Transverse colon (tissue), 4 donors: ENCODE data around the gene TUT4.

Source experiments
- POLR2A ChIP-seq: fragments of 450-650 bp; IDR thresholded peaks from one replicate; pipeline ENCODE4 v1.6.1; 2016; ENCODE audit warnings: antibody characterized with exemption, mild to moderate bottlenecking, moderate library complexity
- POLR2AphosphoS5 ChIP-seq, 3 donors: sonication (generic); formaldehyde crosslinking; IDR thresholded peaks; one replicate each; pipeline ENCODE4 v1.6.1; 2016; ENCODE audit warnings: antibody characterized with exemption in 3 of 3
- TF ChIP-seq, protein P1 (sequence below), 5 experiments: fragments of 200-600 bp in 3 of 5; fragments of 450-650 bp in 2 of 5; sonication (generic) in 3 of 5; IDR thresholded peaks; 1 replicate in 2 of 5; 2 replicates in 3 of 5; pipeline ENCODE4 v1.5.1; 2016 to 2017; ENCODE audit warnings: antibody characterized with exemption in 5 of 5, inconsistent platforms in 3 of 5, mild to moderate bottlenecking in 2 of 5, moderate library complexity in 1 of 5

DNA sequence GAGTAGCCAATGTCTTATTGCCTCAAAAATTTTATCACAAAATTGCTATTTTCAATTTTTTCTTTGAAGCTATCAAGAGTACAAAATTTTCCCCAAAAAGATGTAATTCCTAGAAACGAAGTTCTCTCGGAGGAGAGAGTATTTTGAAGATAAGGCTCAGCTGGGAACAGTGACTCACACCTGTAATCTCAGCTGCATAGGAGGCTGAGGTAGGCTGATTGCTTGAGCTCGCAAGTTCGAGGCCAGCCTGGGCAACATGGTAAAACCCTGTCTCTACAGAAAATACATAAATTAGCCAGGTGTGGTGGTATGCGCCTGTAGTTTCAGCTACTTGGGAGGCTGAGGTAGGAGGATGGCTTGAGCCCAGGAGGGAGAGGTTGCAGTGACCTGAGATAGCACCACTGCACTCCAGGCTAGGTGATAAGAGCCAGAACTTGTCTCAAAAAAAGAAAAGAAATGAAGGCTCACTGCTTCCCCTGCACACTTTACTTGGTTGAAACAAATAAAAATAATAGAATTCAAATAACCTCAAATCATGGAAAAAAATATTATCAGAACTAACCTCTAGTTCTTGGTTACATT is 22.2 kb downstream of the TUT4 start:
- TF ChIP-seq, protein P1, sequence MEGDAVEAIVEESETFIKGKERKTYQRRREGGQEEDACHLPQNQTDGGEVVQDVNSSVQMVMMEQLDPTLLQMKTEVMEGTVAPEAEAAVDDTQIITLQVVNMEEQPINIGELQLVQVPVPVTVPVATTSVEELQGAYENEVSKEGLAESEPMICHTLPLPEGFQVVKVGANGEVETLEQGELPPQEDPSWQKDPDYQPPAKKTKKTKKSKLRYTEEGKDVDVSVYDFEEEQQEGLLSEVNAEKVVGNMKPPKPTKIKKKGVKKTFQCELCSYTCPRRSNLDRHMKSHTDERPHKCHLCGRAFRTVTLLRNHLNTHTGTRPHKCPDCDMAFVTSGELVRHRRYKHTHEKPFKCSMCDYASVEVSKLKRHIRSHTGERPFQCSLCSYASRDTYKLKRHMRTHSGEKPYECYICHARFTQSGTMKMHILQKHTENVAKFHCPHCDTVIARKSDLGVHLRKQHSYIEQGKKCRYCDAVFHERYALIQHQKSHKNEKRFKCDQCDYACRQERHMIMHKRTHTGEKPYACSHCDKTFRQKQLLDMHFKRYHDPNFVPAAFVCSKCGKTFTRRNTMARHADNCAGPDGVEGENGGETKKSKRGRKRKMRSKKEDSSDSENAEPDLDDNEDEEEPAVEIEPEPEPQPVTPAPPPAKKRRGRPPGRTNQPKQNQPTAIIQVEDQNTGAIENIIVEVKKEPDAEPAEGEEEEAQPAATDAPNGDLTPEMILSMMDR (IDR thresholded peaks at IDR 0.05): no peak
- TF ChIP-seq POLR2A: no peak
- TF ChIP-seq POLR2AphosphoS5 (IDR thresholded peaks at IDR 0.05): no peak
